OCI-LY1 (cell line): ENCODE data around the gene SCYL3.

Experiments
- EZH2 ChIP-seq: fragments of 200-600 bp; sonication (generic), shearing (Covaris generic); IDR thresholded peaks from 2 replicates; pipeline ENCODE4 v1.8.0; 2017; ENCODE audit warnings: borderline replicate concordance, mixed run types, mild to moderate bottlenecking, antibody characterized with exemption, low read length, moderate library complexity, mixed read lengths
- TF ChIP-seq, protein P1 (sequence below): fragments of 200-600 bp; sonication (generic), shearing (Covaris generic); IDR thresholded peaks from 2 replicates; pipeline ENCODE4 v1.5.1; 2017; ENCODE audit warnings: mild to moderate bottlenecking, antibody characterized with exemption, low read length, moderate library complexity, mixed read lengths

DNA sequence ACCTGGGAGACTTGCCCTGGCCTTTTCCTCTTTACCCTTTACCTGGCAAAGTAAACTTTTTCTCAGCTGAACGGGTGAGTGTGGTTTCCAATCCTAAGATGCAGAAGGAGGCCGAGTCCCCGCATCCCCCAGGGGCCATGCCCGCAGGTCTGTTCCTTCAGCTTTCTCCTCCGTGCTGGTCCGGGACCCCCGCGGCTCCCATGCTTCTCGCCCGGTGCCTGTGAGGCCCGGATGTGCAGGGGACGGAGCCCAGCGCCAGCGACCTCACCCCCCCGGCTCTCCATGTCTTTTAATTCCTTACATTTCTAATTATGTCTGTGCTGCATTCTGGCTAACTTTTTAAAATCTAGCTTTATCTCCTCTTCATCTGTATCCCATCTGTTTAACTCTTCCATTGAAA, 21.5 kb upstream of the SCYL3 start:
- TF ChIP-seq, protein P1, sequence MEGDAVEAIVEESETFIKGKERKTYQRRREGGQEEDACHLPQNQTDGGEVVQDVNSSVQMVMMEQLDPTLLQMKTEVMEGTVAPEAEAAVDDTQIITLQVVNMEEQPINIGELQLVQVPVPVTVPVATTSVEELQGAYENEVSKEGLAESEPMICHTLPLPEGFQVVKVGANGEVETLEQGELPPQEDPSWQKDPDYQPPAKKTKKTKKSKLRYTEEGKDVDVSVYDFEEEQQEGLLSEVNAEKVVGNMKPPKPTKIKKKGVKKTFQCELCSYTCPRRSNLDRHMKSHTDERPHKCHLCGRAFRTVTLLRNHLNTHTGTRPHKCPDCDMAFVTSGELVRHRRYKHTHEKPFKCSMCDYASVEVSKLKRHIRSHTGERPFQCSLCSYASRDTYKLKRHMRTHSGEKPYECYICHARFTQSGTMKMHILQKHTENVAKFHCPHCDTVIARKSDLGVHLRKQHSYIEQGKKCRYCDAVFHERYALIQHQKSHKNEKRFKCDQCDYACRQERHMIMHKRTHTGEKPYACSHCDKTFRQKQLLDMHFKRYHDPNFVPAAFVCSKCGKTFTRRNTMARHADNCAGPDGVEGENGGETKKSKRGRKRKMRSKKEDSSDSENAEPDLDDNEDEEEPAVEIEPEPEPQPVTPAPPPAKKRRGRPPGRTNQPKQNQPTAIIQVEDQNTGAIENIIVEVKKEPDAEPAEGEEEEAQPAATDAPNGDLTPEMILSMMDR: no peak
- no peak for TF ChIP-seq EZH2
